Panc1 (cell line): ENCODE results near the gene FAM114A2. TPM values are rescaled to one million over a fixed set of nuclear protein-coding genes. Genes with fewer than 3 reads are reported as not detected.

Experiments used
- ATAC-seq: fragments of 200-7000 bp; cut with Tn5 transposase; 2 replicates; pipeline ENCODE4 v1.9.1; 2020; ENCODE audit warnings: mild to moderate bottlenecking, moderate library complexity
- BruUV-seq: library from RNA; stranded (reverse); fragments of 400-500 nt; replicated peaks from 2 replicates; lab custom pipeline; 2021; lab: Mats Ljungman, UMichigan
- CTCF ChIA-PET: fragments of 300-600 bp; sonication (Branson Sonifier 250); formaldehyde crosslinking; loops from one replicate; lab custom pipeline; 2022; ENCODE audit warnings: antibody characterized with exemption; lab: Charles Lee
- POLR2A ChIA-PET: fragments of 300-600 bp; sonication (Branson Sonifier 250); formaldehyde crosslinking; loops from one replicate; lab custom pipeline; 2022; ENCODE audit warnings: antibody characterized with exemption; lab: Charles Lee
- DNase-seq: peaks from one replicate; pipeline ENCODE4 v3.0.0-alpha.2; 2010; ENCODE audit warnings: low read depth, low spot score
- H3K27ac ChIP-seq: 2 replicates; pipeline ENCODE4 v1.5.1; 2011; ENCODE audit warnings: mild to moderate bottlenecking, low read length, inconsistent platforms
- H3K27me3 ChIP-seq: fragments of 200-500 bp; sonication (Bioruptor generic); 2 replicates; pipeline ENCODE4 v1.6.0; 2014; ENCODE audit warnings: low read length, inconsistent platforms; ENCODE audit not compliant: control insufficient read depth, insufficient read depth
- H3K36me3 ChIP-seq: fragments of 200-500 bp; sonication (Bioruptor generic); 2 replicates; pipeline ENCODE4 v1.5.1; 2014; ENCODE audit warnings: inconsistent platforms, mild to moderate bottlenecking, low read length, moderate library complexity; ENCODE audit not compliant: control insufficient read depth, insufficient read depth
- H3K4me1 ChIP-seq: 2 replicates; pipeline ENCODE4 v1.5.1; 2011; ENCODE audit warnings: inconsistent platforms, mild to moderate bottlenecking, low read length, moderate library complexity; ENCODE audit not compliant: control insufficient read depth, insufficient read depth
- H3K4me3 ChIP-seq, 2 experiments: 2 replicates each; pipeline ENCODE4 v1.5.1; 2011 to 2012; ENCODE audit warnings: low read depth in 2 of 2, low read length in 2 of 2, mild to moderate bottlenecking in 2 of 2, inconsistent platforms in 1 of 2, moderate library complexity in 1 of 2
- H3K9me3 ChIP-seq: fragments of 200-500 bp; sonication (Bioruptor generic); 2 replicates; pipeline ENCODE4 v1.5.1; 2014; ENCODE audit warnings: low read depth, mild to moderate bottlenecking, inconsistent platforms, low read length, moderate library complexity; ENCODE audit not compliant: control insufficient read depth, insufficient read depth
- CTCF ChIP-seq: fragments of 450-650 bp; IDR thresholded peaks from 2 replicates; pipeline ENCODE4 v1.5.1; 2017; ENCODE audit warnings: mild to moderate bottlenecking
- POLR2AphosphoS5 ChIP-seq: IDR thresholded peaks from 2 replicates; pipeline ENCODE4 v1.6.1; 2012; ENCODE audit warnings: mild to moderate bottlenecking, low read depth, low read length, moderate library complexity
- REST ChIP-seq, 2 experiments: IDR thresholded peaks; 2 replicates each; pipeline ENCODE4 v1.6.1; 2011 to 2012; ENCODE audit warnings: low read depth in 2 of 2, control low read depth in 1 of 2, low read length in 1 of 2, mild to moderate bottlenecking in 1 of 2, moderate library complexity in 1 of 2; ENCODE audit not compliant: insufficient read depth in 1 of 2
- SIN3A ChIP-seq: IDR thresholded peaks from 2 replicates; pipeline ENCODE4 v1.6.1; 2012; ENCODE audit warnings: low read depth, mild to moderate bottlenecking, low read length, moderate library complexity, borderline replicate concordance; ENCODE audit not compliant: insufficient read depth
- TCF7L2 ChIP-seq: IDR thresholded peaks from 2 replicates; pipeline ENCODE4 v1.6.1; 2011; ENCODE audit warnings: mild to moderate bottlenecking, low read depth, low read length, inconsistent platforms
- in situ Hi-C: cut with HindIII; loops from 2 replicates; pipeline ENCODE4 v1.10.0; 2016; ENCODE audit warnings: low sequenced_read_pairs, low pct_unique_long_range_greater_than_20kb
- intact Hi-C: fragments of 100-400 bp; cut with micrococcal nuclease; formaldehyde crosslinking; loops from one replicate; pipeline ENCODE4 v1.10.0; 2022; ENCODE audit not compliant: unreplicated experiment
- total RNA-seq: library from RNA; stranded (reverse); gene quantifications from one replicate; pipeline ENCODE4 v1.2.1, GENCODE V29; 2021; ENCODE audit not compliant: unreplicated experiment

FAM114A2 gene
- total RNA-seq, 1 experiment from 2014 or later: 20.7 TPM

GRCh38 chr5:154002093-154002492 lies 36.6 kb downstream of the FAM114A2 start:
- H3K36me3 ChIP-seq: no peaks in the 10 kb centered on the region
- POLR2A ChIA-PET: no interaction called here
- no peak overlapping the region for H3K4me3 ChIP-seq
- DNase-seq: no peak
- no peaks in the 10 kb centered on the region for H3K4me1 ChIP-seq
- H3K9me3 ChIP-seq: no peaks in the 10 kb centered on the region
- in situ Hi-C loops (no loop called here), intact Hi-C loops (no loop called here)
- ATAC-seq: no peak
- BruUV-seq: no TSS peak
- no peak for TF ChIP-seq SIN3A
- no peak for TF ChIP-seq POLR2AphosphoS5
- no peak for TF ChIP-seq REST (IDR thresholded peaks at IDR 0.05; ENCODE audit: insufficient read depth in 1 of 2, low read depth in 2 of 2, low read length in 1 of 2)
- no peak for TF ChIP-seq CTCF
- no peak for TF ChIP-seq TCF7L2
- H3K27me3 ChIP-seq: no peaks in the 10 kb centered on the region
- H3K27ac ChIP-seq: no peak overlapping the region
- CTCF ChIA-PET: no interaction called here

GRCh38 chr5:154000703-154001102 lies 38.0 kb downstream of the FAM114A2 start:
- intact Hi-C loops (no loop called here), in situ Hi-C loops (no loop called here)
- H3K4me1 ChIP-seq: no peaks in the 10 kb centered on the region
- CTCF ChIA-PET: no interaction called here
- no peak for DNase-seq
- POLR2A ChIA-PET: no interaction called here
- TF ChIP-seq SIN3A (no peak), POLR2AphosphoS5 (no peak), CTCF (no peak), TCF7L2 (no peak), REST (IDR thresholded peaks at IDR 0.05; ENCODE audit: insufficient read depth in 1 of 2, low read depth in 2 of 2, low read length in 1 of 2) (no peak)
- no TSS peak for BruUV-seq
- no peaks in the 10 kb centered on the region for H3K9me3 ChIP-seq
- H3K27ac ChIP-seq: no peak overlapping the region
- H3K4me3 ChIP-seq: no peak overlapping the region
- no peaks in the 10 kb centered on the region for H3K36me3 ChIP-seq
- ATAC-seq: no peak
- H3K27me3 ChIP-seq: no peaks in the 10 kb centered on the region
